K562 (cell line): ENCODE measurements around the gene MZB1. TPM values are rescaled to one million over a fixed set of nuclear protein-coding genes. Genes with fewer than 3 reads are reported as not detected.
A peak's percentile ranks its signal among the peaks of the same experiment; 100 is the strongest.

Experiments
- ARID2 ChIP-seq: fragments of 450-650 bp; IDR thresholded peaks from 2 replicates; pipeline ENCODE4 v1.6.1; 2017; ENCODE audit warnings: antibody characterized with exemption, mild to moderate bottlenecking
- CBFA2T3 ChIP-seq: fragments of 450-650 bp; IDR thresholded peaks from 2 replicates; pipeline ENCODE4 v1.6.1; 2017
- ETV5 ChIP-seq: sonication (generic); formaldehyde crosslinking; IDR thresholded peaks from 2 replicates; pipeline ENCODE4 v1.4.0; 2020; ENCODE audit warnings: low read depth, mild to moderate bottlenecking, missing genetic modification reagents
- GTF2B ChIP-seq: IDR thresholded peaks from 2 replicates; pipeline ENCODE4 v1.6.1; 2011; ENCODE audit not compliant: insufficient read length; ENCODE audit errors: extremely low read depth
- HES1 ChIP-seq: fragments of 450-650 bp; IDR thresholded peaks from 2 replicates; pipeline ENCODE4 v1.6.1; 2016; ENCODE audit warnings: low read depth, mild to moderate bottlenecking, moderate library complexity
- HNRNPH1 ChIP-seq: fragments of 200-400 bp; formaldehyde crosslinking; optimal IDR thresholded peaks from 2 replicates; pipeline ENCODE3; 2017; ENCODE audit warnings: low read depth, mild to moderate bottlenecking, low read length, moderate library complexity
- KAT7 ChIP-seq: sonication (generic); formaldehyde crosslinking; IDR thresholded peaks from 2 replicates; pipeline ENCODE4 v1.8.0; 2022; ENCODE audit warnings: missing genetic modification reagents, mild to moderate bottlenecking, borderline replicate concordance
- MCM5 ChIP-seq: fragments of 450-650 bp; IDR thresholded peaks from 2 replicates; pipeline ENCODE4 v1.6.1; 2016; ENCODE audit warnings: low read depth
- NCOR1 ChIP-seq: fragments of 450-650 bp; IDR thresholded peaks from 2 replicates; pipeline ENCODE4 v1.6.1; 2016; ENCODE audit warnings: mild to moderate bottlenecking, moderate library complexity
- NFIX ChIP-seq: fragments of 250-450 bp; sonication (Bioruptor Pico); IDR thresholded peaks from 2 replicates; pipeline ENCODE4 v1.4.0; 2020; ENCODE audit warnings: low read depth, mild to moderate bottlenecking, moderate library complexity
- PCBP1 ChIP-seq: fragments of 200-400 bp; formaldehyde crosslinking; IDR thresholded peaks from 2 replicates; pipeline ENCODE4 v1.6.1; 2018; ENCODE audit warnings: mild to moderate bottlenecking, low read depth, low read length; ENCODE audit not compliant: poor library complexity, severe bottlenecking
- PHB2 ChIP-seq: fragments of 450-650 bp; IDR thresholded peaks from 2 replicates; pipeline ENCODE4 v1.6.1; 2017; ENCODE audit warnings: low read depth
- PHF8 ChIP-seq: fragments of 200-600 bp; sonication (generic); IDR thresholded peaks from 2 replicates; pipeline ENCODE4 v1.6.1; 2012; ENCODE audit warnings: mixed run types, mild to moderate bottlenecking, inconsistent platforms, low read length, moderate library complexity, borderline replicate concordance
- SIN3A ChIP-seq, 2 experiments: fragments of 150-350 bp in 1 of 2; IDR thresholded peaks; 2 replicates each; pipeline ENCODE4 v1.6.1; 2011 to 2016; ENCODE audit warnings: borderline replicate concordance in 2 of 2, low read depth in 2 of 2, low read length in 2 of 2, mild to moderate bottlenecking in 2 of 2, moderate library complexity in 2 of 2; ENCODE audit not compliant: control insufficient read depth in 1 of 2
- SRSF1 ChIP-seq: fragments of 200-400 bp; formaldehyde crosslinking; IDR thresholded peaks from 2 replicates; pipeline ENCODE4 v1.6.1; 2017; ENCODE audit warnings: mild to moderate bottlenecking, low read depth, low read length, moderate library complexity
- VEZF1 ChIP-seq: fragments of 200-800 bp; sonication (Bioruptor generic); IDR thresholded peaks from 2 replicates; pipeline ENCODE4 v1.6.1; 2017; ENCODE audit warnings: missing genetic modification characterization, missing compliant biosample characterization
- polyA plus RNA-seq, 8 experiments: library from polyadenylated mRNA; depleted of rRNA in 4 of 8; stranded (reverse) in 5 of 8; unstranded in 3 of 8; fragments of >200 nt; fragmentation: Nextera tagmentation in 2 of 8; fragmentation: Illumina TruSeq in 1 of 8; extraction: Ambion mirVana in 2 of 8; extraction: Trizol in 1 of 8; gene quantifications; 2 replicates each; pipeline versions ENCODE4 v1.2.1 to v1.2.3, GENCODE V29; 2011 to 2014; ENCODE audit warnings: inconsistent platforms in 1 of 8, missing spikeins in 1 of 8
- total RNA-seq, 7 experiments: library from RNA; depleted of rRNA in 6 of 7; stranded (reverse); fragments of >200 nt in 6 of 7; fragmentation: Illumina TruSeq in 2 of 7; extraction: Trizol in 2 of 7; gene quantifications; 2 replicates each; pipeline versions ENCODE4 v1.2.1 to v1.2.3, GENCODE V29; 2011 to 2021; ENCODE audit warnings: low replicate concordance in 1 of 7
- TF ChIP-seq, protein P1 (sequence below): fragments of 250-450 bp; sonication (Bioruptor Pico); IDR thresholded peaks from 2 replicates; pipeline ENCODE4 v1.4.0; 2020
- TF ChIP-seq, protein P2 (sequence below): fragments of 450-650 bp; IDR thresholded peaks from 2 replicates; pipeline ENCODE4 v1.6.1; 2016
- TF ChIP-seq, protein P3 (sequence below): fragments of 250-450 bp; sonication (Bioruptor Pico); IDR thresholded peaks from 2 replicates; pipeline ENCODE4 v1.4.0; 2020; ENCODE audit warnings: borderline replicate concordance

MZB1 gene
- total and polyA plus RNA-seq, 9 of the 15 experiments (the other 6 are each of a cell fraction or from before 2014, with no cell fraction given) = 0.13 to 0.31 TPM; not detected in 7

DNA sequence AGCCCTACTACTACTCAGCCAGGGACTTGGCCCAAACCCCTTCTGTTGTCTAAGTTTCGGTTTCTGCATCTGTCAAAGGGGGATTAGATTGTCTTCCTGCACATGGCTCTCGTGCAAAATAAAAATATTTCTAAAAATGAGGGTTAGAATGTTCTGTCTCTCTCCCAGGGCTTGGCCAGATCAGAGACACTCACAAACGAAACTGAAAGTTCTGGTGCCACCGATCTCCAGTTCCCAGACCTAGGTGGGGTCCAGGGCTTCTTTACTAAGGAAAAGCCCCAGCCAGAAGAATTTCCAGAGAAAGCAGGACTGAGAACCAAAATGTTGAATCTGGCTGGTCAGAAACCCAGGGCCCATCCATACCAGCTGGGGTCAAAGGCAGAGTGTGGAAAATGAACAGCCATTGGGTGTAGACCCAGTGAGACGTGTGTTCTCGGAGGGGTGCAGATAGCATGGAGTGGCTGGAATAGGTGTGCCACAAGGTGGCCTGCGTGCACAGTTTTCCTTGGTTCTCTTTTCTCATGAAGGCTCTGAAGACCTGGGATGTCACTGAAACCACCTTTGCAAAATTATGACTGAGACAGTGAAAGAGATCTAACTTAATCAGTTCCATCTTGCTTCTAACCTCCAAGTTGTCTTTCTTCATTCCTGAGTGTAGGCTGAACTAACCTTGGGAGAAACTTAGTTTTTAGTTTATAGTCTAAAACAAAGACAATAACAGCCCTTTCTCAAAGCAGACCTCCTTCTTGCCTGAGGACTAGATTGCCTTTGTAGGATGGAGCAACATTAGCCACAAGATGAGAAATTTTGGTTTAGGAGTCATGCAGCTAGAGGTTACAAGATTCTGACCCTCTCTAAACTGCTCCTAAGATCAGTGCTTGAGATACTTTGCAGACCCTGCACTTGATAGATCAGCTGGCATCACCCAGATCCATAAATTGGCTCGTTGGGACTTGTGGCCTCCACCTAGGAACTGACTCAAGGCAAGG, 4.4 kb downstream of the MZB1 start (continued):
- no peak for TF ChIP-seq VEZF1 (CRISPR knock-in tag)
- no peak for TF ChIP-seq ETV5
- no peak for TF ChIP-seq NCOR1
- no peak for TF ChIP-seq HNRNPH1
- 0 out of 2 replicates have a peak, but pooled peaks have one; percentile 26 for TF ChIP-seq KAT7 (CRISPR knock-in tag)
- TF ChIP-seq, protein P1, sequence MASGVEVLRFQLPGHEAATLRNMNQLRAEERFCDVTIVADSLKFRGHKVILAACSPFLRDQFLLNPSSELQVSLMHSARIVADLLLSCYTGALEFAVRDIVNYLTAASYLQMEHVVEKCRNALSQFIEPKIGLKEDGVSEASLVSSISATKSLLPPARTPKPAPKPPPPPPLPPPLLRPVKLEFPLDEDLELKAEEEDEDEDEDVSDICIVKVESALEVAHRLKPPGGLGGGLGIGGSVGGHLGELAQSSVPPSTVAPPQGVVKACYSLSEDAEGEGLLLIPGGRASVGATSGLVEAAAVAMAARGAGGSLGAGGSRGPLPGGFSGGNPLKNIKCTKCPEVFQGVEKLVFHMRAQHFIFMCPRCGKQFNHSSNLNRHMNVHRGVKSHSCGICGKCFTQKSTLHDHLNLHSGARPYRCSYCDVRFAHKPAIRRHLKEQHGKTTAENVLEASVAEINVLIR (CRISPR knock-in tag) = no peak
- TF ChIP-seq MCM5 = no peak
- peak; percentile 29; the same call in 1 of the 2 replicates for TF ChIP-seq PHF8
- no peak for TF ChIP-seq SIN3A (IDR thresholded peaks at IDR 0.05; ENCODE audit: borderline replicate concordance in 2 of 2, control insufficient read depth in 1 of 2, low read depth in 2 of 2, low read length in 2 of 2)
- no peak for TF ChIP-seq PCBP1
- no peak for TF ChIP-seq NFIX (CRISPR knock-in tag)
- TF ChIP-seq, protein P2, sequence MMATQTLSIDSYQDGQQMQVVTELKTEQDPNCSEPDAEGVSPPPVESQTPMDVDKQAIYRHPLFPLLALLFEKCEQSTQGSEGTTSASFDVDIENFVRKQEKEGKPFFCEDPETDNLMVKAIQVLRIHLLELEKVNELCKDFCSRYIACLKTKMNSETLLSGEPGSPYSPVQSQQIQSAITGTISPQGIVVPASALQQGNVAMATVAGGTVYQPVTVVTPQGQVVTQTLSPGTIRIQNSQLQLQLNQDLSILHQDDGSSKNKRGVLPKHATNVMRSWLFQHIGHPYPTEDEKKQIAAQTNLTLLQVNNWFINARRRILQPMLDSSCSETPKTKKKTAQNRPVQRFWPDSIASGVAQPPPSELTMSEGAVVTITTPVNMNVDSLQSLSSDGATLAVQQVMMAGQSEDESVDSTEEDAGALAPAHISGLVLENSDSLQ = 0 out of 2 replicates have a peak, but pooled peaks have one; percentile 15
- no peak for TF ChIP-seq PHB2
- TF ChIP-seq CBFA2T3 = no peak
- TF ChIP-seq, protein P3, sequence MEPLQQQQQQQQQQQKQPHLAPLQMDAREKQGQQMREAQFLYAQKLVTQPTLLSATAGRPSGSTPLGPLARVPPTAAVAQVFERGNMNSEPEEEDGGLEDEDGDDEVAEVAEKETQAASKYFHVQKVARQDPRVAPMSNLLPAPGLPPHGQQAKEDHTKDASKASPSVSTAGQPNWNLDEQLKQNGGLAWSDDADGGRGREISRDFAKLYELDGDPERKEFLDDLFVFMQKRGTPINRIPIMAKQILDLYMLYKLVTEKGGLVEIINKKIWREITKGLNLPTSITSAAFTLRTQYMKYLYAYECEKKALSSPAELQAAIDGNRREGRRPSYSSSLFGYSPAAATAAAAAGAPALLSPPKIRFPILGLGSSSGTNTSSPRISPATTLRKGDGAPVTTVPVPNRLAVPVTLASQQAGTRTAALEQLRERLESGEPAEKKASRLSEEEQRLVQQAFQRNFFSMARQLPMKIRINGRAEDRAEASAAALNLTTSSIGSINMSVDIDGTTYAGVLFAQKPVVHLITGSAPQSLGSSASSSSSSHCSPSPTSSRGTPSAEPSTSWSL (CRISPR knock-in tag) = no peak
- TF ChIP-seq GTF2B = no peak
- no peak for TF ChIP-seq SRSF1
- no peak for TF ChIP-seq ARID2
- TF ChIP-seq HES1 = 0 out of 2 replicates have a peak, but pooled peaks have one; percentile 5
